PFSK-1 (cell line): ENCODE measurements around the gene KCNQ1.

Experiments
- POLR2AphosphoS5 ChIP-seq: IDR thresholded peaks from 2 replicates; pipeline ENCODE4 v1.6.1; 2012; ENCODE audit warnings: low read depth, mild to moderate bottlenecking, control low read depth, low read length, moderate library complexity
- SIN3A ChIP-seq: IDR thresholded peaks from 2 replicates; pipeline ENCODE4 v1.6.1; 2012; ENCODE audit warnings: mild to moderate bottlenecking, low read length, moderate library complexity, borderline replicate concordance; ENCODE audit not compliant: insufficient read depth
- TF ChIP-seq, protein P1 (sequence below), 2 experiments: IDR thresholded peaks; 2 replicates each; pipeline versions ENCODE4 v1.6.1 to v1.8.0; 2011 to 2012; ENCODE audit warnings: low read depth in 2 of 2, low read length in 2 of 2, control low read depth in 1 of 2, inconsistent platforms in 1 of 2, mild to moderate bottlenecking in 1 of 2, moderate library complexity in 1 of 2; ENCODE audit not compliant: insufficient read depth in 1 of 2

- no peak for TF ChIP-seq POLR2AphosphoS5
- TF ChIP-seq SIN3A: no peak
- TF ChIP-seq, protein P1, sequence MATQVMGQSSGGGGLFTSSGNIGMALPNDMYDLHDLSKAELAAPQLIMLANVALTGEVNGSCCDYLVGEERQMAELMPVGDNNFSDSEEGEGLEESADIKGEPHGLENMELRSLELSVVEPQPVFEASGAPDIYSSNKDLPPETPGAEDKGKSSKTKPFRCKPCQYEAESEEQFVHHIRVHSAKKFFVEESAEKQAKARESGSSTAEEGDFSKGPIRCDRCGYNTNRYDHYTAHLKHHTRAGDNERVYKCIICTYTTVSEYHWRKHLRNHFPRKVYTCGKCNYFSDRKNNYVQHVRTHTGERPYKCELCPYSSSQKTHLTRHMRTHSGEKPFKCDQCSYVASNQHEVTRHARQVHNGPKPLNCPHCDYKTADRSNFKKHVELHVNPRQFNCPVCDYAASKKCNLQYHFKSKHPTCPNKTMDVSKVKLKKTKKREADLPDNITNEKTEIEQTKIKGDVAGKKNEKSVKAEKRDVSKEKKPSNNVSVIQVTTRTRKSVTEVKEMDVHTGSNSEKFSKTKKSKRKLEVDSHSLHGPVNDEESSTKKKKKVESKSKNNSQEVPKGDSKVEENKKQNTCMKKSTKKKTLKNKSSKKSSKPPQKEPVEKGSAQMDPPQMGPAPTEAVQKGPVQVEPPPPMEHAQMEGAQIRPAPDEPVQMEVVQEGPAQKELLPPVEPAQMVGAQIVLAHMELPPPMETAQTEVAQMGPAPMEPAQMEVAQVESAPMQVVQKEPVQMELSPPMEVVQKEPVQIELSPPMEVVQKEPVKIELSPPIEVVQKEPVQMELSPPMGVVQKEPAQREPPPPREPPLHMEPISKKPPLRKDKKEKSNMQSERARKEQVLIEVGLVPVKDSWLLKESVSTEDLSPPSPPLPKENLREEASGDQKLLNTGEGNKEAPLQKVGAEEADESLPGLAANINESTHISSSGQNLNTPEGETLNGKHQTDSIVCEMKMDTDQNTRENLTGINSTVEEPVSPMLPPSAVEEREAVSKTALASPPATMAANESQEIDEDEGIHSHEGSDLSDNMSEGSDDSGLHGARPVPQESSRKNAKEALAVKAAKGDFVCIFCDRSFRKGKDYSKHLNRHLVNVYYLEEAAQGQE (IDR thresholded peaks at IDR 0.05; ENCODE audit: insufficient read depth in 1 of 2, low read depth in 2 of 2, low read length in 2 of 2): no peak
These were observed 17.2 kb downstream of the KCNQ1 start for GRCh38 chr11:2461956-2462542.
